HepG2 (cell line): ENCODE data around the gene SPSB1. TPM values are rescaled to one million over a fixed set of nuclear protein-coding genes. Genes with fewer than 3 reads are reported as not detected.

ENCODE experiments used
- ATF4 ChIP-seq, 2 experiments: fragments of 450-650 bp in 1 of 2; sonication (generic) in 1 of 2; formaldehyde crosslinking; IDR thresholded peaks; 2 replicates each; pipeline versions ENCODE4 v1.5.0 to v1.8.0; 2020 to 2022; ENCODE audit warnings: mild to moderate bottlenecking in 1 of 2, missing genetic modification reagents in 1 of 2
- GFI1 ChIP-seq: sonication (generic); formaldehyde crosslinking; IDR thresholded peaks from 2 replicates; pipeline ENCODE4 v1.5.0; 2020; ENCODE audit warnings: missing genetic modification reagents, mild to moderate bottlenecking, borderline replicate concordance
- HNF1A ChIP-seq, 2 experiments: sonication (generic) in 1 of 2; formaldehyde crosslinking in 1 of 2; IDR thresholded peaks; 2 replicates each; pipeline versions ENCODE4 v1.4.0 to v1.6.1; 2016 to 2020; ENCODE audit warnings: borderline replicate concordance in 1 of 2, low read depth in 1 of 2, mild to moderate bottlenecking in 1 of 2, missing genetic modification reagents in 1 of 2
- KDM1A ChIP-seq: IDR thresholded peaks from 2 replicates; pipeline ENCODE4 v1.6.1; 2016; ENCODE audit warnings: missing compliant biosample characterization
- MTA1 ChIP-seq: sonication (generic); formaldehyde crosslinking; IDR thresholded peaks from 2 replicates; pipeline ENCODE4 v1.4.0; 2020; ENCODE audit warnings: missing genetic modification reagents, mild to moderate bottlenecking, borderline replicate concordance
- PAXIP1 ChIP-seq: sonication (generic); formaldehyde crosslinking; conservative IDR thresholded peaks from 2 replicates; pipeline ENCODE4 v1.4.0; 2020; ENCODE audit warnings: mild to moderate bottlenecking, missing genetic modification reagents, moderate library complexity
- PTBP1 ChIP-seq: fragments of 200-400 bp; formaldehyde crosslinking; IDR thresholded peaks from 2 replicates; pipeline ENCODE4 v1.6.1; 2018; ENCODE audit warnings: low read length, low read depth; ENCODE audit not compliant: poor library complexity, severe bottlenecking
- SAP130 ChIP-seq: IDR thresholded peaks from 2 replicates; pipeline ENCODE4 v1.6.1; 2016; ENCODE audit warnings: low read depth
- SATB2 ChIP-seq: sonication (generic); formaldehyde crosslinking; IDR thresholded peaks from 2 replicates; pipeline ENCODE4 v1.5.0; 2020; ENCODE audit warnings: missing genetic modification reagents
- SIN3A ChIP-seq: IDR thresholded peaks from 2 replicates; pipeline ENCODE4 v1.6.1; 2011; ENCODE audit warnings: low read depth, mild to moderate bottlenecking, control low read depth, low read length, borderline replicate concordance
- TFAP4 ChIP-seq: sonication (generic); IDR thresholded peaks from 2 replicates; pipeline ENCODE4 v1.6.1; 2016; ENCODE audit warnings: low read depth, borderline replicate concordance
- ZBTB33 ChIP-seq: sonication (generic); formaldehyde crosslinking; IDR thresholded peaks from 2 replicates; pipeline ENCODE4 v1.4.0; 2020; ENCODE audit warnings: missing genetic modification reagents
- ZFP37 ChIP-seq: sonication (generic); formaldehyde crosslinking; IDR thresholded peaks from 2 replicates; pipeline ENCODE4 v1.4.0; 2020; ENCODE audit warnings: missing genetic modification reagents, borderline replicate concordance
- ZFY ChIP-seq: sonication (generic); formaldehyde crosslinking; IDR thresholded peaks from 2 replicates; pipeline ENCODE4 v1.4.0; 2020; ENCODE audit warnings: missing genetic modification reagents
- ZNF460 ChIP-seq: sonication (generic); formaldehyde crosslinking; IDR thresholded peaks from 2 replicates; pipeline ENCODE4 v1.5.1; 2020; ENCODE audit warnings: missing genetic modification reagents, mild to moderate bottlenecking, borderline replicate concordance
- ZNF703 ChIP-seq: sonication (generic); formaldehyde crosslinking; IDR thresholded peaks from 2 replicates; pipeline ENCODE4 v1.5.1; 2020; ENCODE audit warnings: missing genetic modification reagents, mild to moderate bottlenecking, moderate library complexity, borderline replicate concordance
- polyA plus RNA-seq, 8 experiments: library from polyadenylated mRNA; depleted of rRNA in 3 of 8; stranded (reverse) in 7 of 8; unstranded in 1 of 8; fragments of >200 nt; fragmentation: Illumina TruSeq in 4 of 8; extraction: Trizol in 4 of 8; gene quantifications; 2 replicates each; pipeline versions ENCODE4 v1.2.1 to v1.2.3, GENCODE V29; 2011 to 2016; ENCODE audit warnings: low read depth in 4 of 8, missing spikeins in 1 of 8, mixed read lengths in 1 of 8; ENCODE audit not compliant: insufficient read depth in 1 of 8
- total RNA-seq, 5 experiments: library from RNA; depleted of rRNA; stranded (reverse); fragments of >200 nt; fragmentation: Illumina TruSeq; extraction: Trizol; gene quantifications; 2 replicates each; pipeline ENCODE4 v1.2.3, GENCODE V29; 2016; ENCODE audit warnings: low read depth in 1 of 5

The SPSB1 gene
- total and polyA plus RNA-seq, 2 of the 13 experiments (the other 11 are each of a cell fraction or from before 2014, with no cell fraction given), result 5.0 to 8.0 TPM

- TF ChIP-seq PAXIP1 (CRISPR knock-in tag), result peak; percentile 20; the same call in 1 of the 2 replicates
- no peak for TF ChIP-seq SATB2 (CRISPR knock-in tag)
- TF ChIP-seq ZBTB33 (CRISPR knock-in tag), result peak; percentile 75; the same call in 1 of the 2 replicates
- TF ChIP-seq KDM1A (CRISPR knock-in tag), result no peak
- TF ChIP-seq ZFY (CRISPR knock-in tag), result no peak
- no peak for TF ChIP-seq ZNF703
- peak in 1 of 2 experiments; percentile 11; a peak in 1 of 4 replicates for TF ChIP-seq ATF4 (CRISPR knock-in tag; IDR thresholded peaks at IDR 0.05)
- peak; percentile 24; the same call in 1 of the 2 replicates for TF ChIP-seq SIN3A
- TF ChIP-seq ZNF460, result no peak
- peak; percentile 60 for TF ChIP-seq SAP130 (CRISPR knock-in tag)
- TF ChIP-seq PTBP1, result no peak
- TF ChIP-seq MTA1 (CRISPR knock-in tag), result no peak
- TF ChIP-seq ZFP37 (CRISPR knock-in tag), result no peak
- TF ChIP-seq TFAP4, result peak; percentile 95
- no peak for TF ChIP-seq HNF1A (IDR thresholded peaks at IDR 0.05; ENCODE audit: low read depth)
- no peak for TF ChIP-seq HNF1A (CRISPR knock-in tag; IDR thresholded peaks at IDR 0.05; ENCODE audit: borderline replicate concordance)
- no peak for TF ChIP-seq GFI1
Observed at GRCh38 chr1:9275567-9276034, 17.1 kb upstream of the SPSB1 start (continued).
